NCI-H82 treated with DMSO at 0.1 percent for 48 hours (cell line): ENCODE measurements around the gene BRIP1.
A peak's percentile ranks its signal among the peaks of the same experiment; 100 is the strongest.
"Not testable (repeated sequence)": the region's sequence is repeated elsewhere in the genome, so short reads cannot be mapped to it uniquely, and the experiment has no call there.

ENCODE experiments used
- DNase-seq: peaks from one replicate; lab custom pipeline; 2025; ENCODE audit not compliant: unreplicated experiment; lab: John Stamatoyannopoulos, UW

The BRIP1 gene

GRCh38 chr17:61733021-61733420 is 130.3 kb downstream of the BRIP1 start:
- DNase-seq, result no peak

GRCh38 chr17:61732169-61732568 is 131.2 kb downstream of the BRIP1 start:
- no peak for DNase-seq

- DNase-seq, result no peak
Measured at GRCh38 chr17:61731330-61731729, 132.0 kb downstream of the BRIP1 start.

GRCh38 chr17:61729690-61730268 is 133.5 kb downstream of the BRIP1 start:
- DNase-seq, result no peak

GRCh38 chr17:61728297-61728836 is 135.0 kb downstream of the BRIP1 start:
- no peak for DNase-seq

- DNase-seq, result not testable (repeated sequence)
Measured at GRCh38 chr17:61727798-61728197, 135.5 kb downstream of the BRIP1 start.

- peak; percentile 3 for DNase-seq
Measured at GRCh38 chr17:61726977-61727376, 136.4 kb downstream of the BRIP1 start.

GRCh38 chr17:61724777-61725176 is 138.6 kb downstream of the BRIP1 start:
- DNase-seq, result no peak

- no peak for DNase-seq
Measured at GRCh38 chr17:61723914-61724313, 139.4 kb downstream of the BRIP1 start.

- no peak for DNase-seq
Measured at GRCh38 chr17:61723183-61723582, 140.1 kb downstream of the BRIP1 start.

- no peak for DNase-seq
Measured at GRCh38 chr17:61722398-61722797, 140.9 kb downstream of the BRIP1 start.

GRCh38 chr17:61720016-61720795 is 143.1 kb downstream of the BRIP1 start:
- no peak for DNase-seq

- DNase-seq, result not testable (repeated sequence)
Measured at GRCh38 chr17:61719220-61719619, 144.1 kb downstream of the BRIP1 start.

- DNase-seq, result no peak
Measured at GRCh38 chr17:61718022-61718421, 145.3 kb downstream of the BRIP1 start.

- no peak for DNase-seq
Measured at GRCh38 chr17:61717352-61717751, 146.0 kb downstream of the BRIP1 start.

GRCh38 chr17:61716225-61716829 is 147.0 kb downstream of the BRIP1 start:
- no peak for DNase-seq

- DNase-seq, result no peak
Measured at GRCh38 chr17:61715348-61715747, 148.0 kb downstream of the BRIP1 start.

GRCh38 chr17:61714300-61714699 is 149.0 kb downstream of the BRIP1 start:
- DNase-seq, result no peak

GRCh38 chr17:61713035-61713434 is 150.3 kb downstream of the BRIP1 start:
- no peak for DNase-seq

GRCh38 chr17:61710546-61710945 is 152.8 kb downstream of the BRIP1 start:
- DNase-seq, result no peak

GRCh38 chr17:61709567-61709966 is 153.8 kb downstream of the BRIP1 start:
- no peak for DNase-seq

GRCh38 chr17:61704935-61705449 is 158.3 kb downstream of the BRIP1 start:
- no peak for DNase-seq
